BLaER1 treated with 17β-estradiol and CSF1 and Interleukin-3, amounts not matched to agents 10 nM and 100 nM (cell line): ENCODE measurements around the gene CIRBP.

Source experiments
- H3K27ac ChIP-seq, 11 experiments: shearing (Covaris generic); formaldehyde crosslinking; 2 replicates each; pipeline ENCODE4 v1.8.1; 2022
- H3K27me3 ChIP-seq, 11 experiments: shearing (Covaris generic); formaldehyde crosslinking; 2 replicates each; pipeline ENCODE4 v1.8.1; 2022
- H3K36me3 ChIP-seq, 11 experiments: shearing (Covaris generic); formaldehyde crosslinking; 2 replicates each; pipeline ENCODE4 v1.8.1; 2022
- H3K4me1 ChIP-seq, 10 experiments: shearing (Covaris generic); formaldehyde crosslinking; 2 replicates each; pipeline ENCODE4 v1.8.1; 2022
- H3K4me2 ChIP-seq, 11 experiments: shearing (Covaris generic); formaldehyde crosslinking; 2 replicates each; pipeline ENCODE4 v1.8.1; 2022
- H3K4me3 ChIP-seq, 10 experiments: shearing (Covaris generic); formaldehyde crosslinking; 2 replicates each; pipeline ENCODE4 v1.8.1; 2022
- H3K9ac ChIP-seq, 11 experiments: shearing (Covaris generic); formaldehyde crosslinking; 2 replicates each; pipeline ENCODE4 v1.8.1; 2022
- H3K9me3 ChIP-seq, 11 experiments: shearing (Covaris generic); formaldehyde crosslinking; replicated peaks in 1 of 11; 2 replicates each; pipeline ENCODE4 v1.8.1; 2022
- H4K20me1 ChIP-seq, 11 experiments: shearing (Covaris generic); formaldehyde crosslinking; 2 replicates each; pipeline ENCODE4 v1.8.1; 2022
- Cebpa-rat ChIP-seq, 11 experiments: shearing (Covaris generic); IDR thresholded peaks; 2 replicates each; pipeline ENCODE4 v1.8.1; 2022

CIRBP gene

GRCh38 chr19:1284293-1284978 lies 15.3 kb downstream of the CIRBP start:
- Histone ChIP-seq H3K4me3 (no peak overlapping the region), H3K4me1 (peaks cover 10 to 32% (median 21%) of the 10 kb centered on the region in 10 experiments), H3K4me2 (no peak overlapping the region; a peak in 1 of 22 replicates), H3K36me3 (peaks cover under 1 to 14% (median 2%) of the 10 kb centered on the region in 11 experiments; a peak in 19 of 22 replicates), H3K27ac (no peak overlapping the region), H4K20me1 (peaks cover 6 to 81% (median 48%) of the 10 kb centered on the region in 11 experiments; a peak in 21 of 22 replicates), H3K9me3 (no peaks in the 10 kb centered on the region), H3K27me3 (peaks cover 62 to 69% (median 69%) of the 10 kb centered on the region in 11 experiments), H3K9ac (no peak overlapping the region)
- no peak for TF ChIP-seq Cebpa-rat (IDR thresholded peaks at IDR 0.05)

- TF ChIP-seq Cebpa-rat (IDR thresholded peaks at IDR 0.05) = no peak
- H3K4me3 ChIP-seq = peak overlapping the region; percentile 47 to 71 (median 62); a peak in 17 of 20 replicates
- H3K9ac ChIP-seq = peak overlapping the region in 5 of 11 experiments; percentile 59 to 77 (median 73); a peak in 7 of 22 replicates
These were observed 16.0 kb downstream of the CIRBP start for GRCh38 chr19:1284979-1285736.

GRCh38 chr19:1285737-1286360 lies 16.7 kb downstream of the CIRBP start, which contains the start of gene EFNA2:
Gene EFNA2 (plus strand): TSS chr19:1285873. CDS start chr19:1286169, 296 bp downstream.
- Histone ChIP-seq H3K27ac (peak within 1 kb of the TSS in 2 of 11 experiments; percentile 4 to 27; a peak in 1 of 22 replicates), H3K4me2 (peak within 1 kb of the TSS; percentile 69 to 99 (median 96)), H3K36me3 (peaks cover 0 to 1% (median 0%) of the 10 kb centered on the region in 11 experiments; a peak in 1 of 22 replicates), H3K4me3 (peak within 1 kb of the TSS; percentile 47 to 71 (median 62)), H3K9ac (peak within 1 kb of the TSS; percentile 25 to 77 (median 59); a peak in 19 of 22 replicates), H3K27me3 (peaks cover 62 to 83% (median 81%) of the 10 kb centered on the region in 11 experiments), H3K9me3 (no peaks in the 10 kb centered on the region), H3K4me1 (peaks cover 10 to 35% (median 23%) of the 10 kb centered on the region in 10 experiments), H4K20me1 (peaks cover 0 to 81% (median 44%) of the 10 kb centered on the region in 11 experiments; a peak in 18 of 22 replicates)
- no peak for TF ChIP-seq Cebpa-rat (IDR thresholded peaks at IDR 0.05)

More at GRCh38 chr19:1284979-1285736, 16.0 kb downstream of the CIRBP start:
- H3K36me3 ChIP-seq = peaks cover 0 to 7% (median 0%) of the 10 kb centered on the region in 11 experiments; a peak in 6 of 22 replicates
- H3K9me3 ChIP-seq = no peaks in the 10 kb centered on the region
- H3K27ac ChIP-seq = no peak overlapping the region
- H3K4me2 ChIP-seq = peak overlapping the region; percentile 69 to 99 (median 96); a peak in 20 of 22 replicates
- peaks cover 10 to 28% (median 19%) of the 10 kb centered on the region in 10 experiments for H3K4me1 ChIP-seq
- H3K27me3 ChIP-seq = peaks cover 62 to 76% (median 74%) of the 10 kb centered on the region in 11 experiments
- H4K20me1 ChIP-seq = peaks cover 2 to 81% (median 47%) of the 10 kb centered on the region in 11 experiments; a peak in 21 of 22 replicates

GRCh38 chr19:1286487-1287353 lies 17.6 kb downstream of the CIRBP start:
- Histone ChIP-seq H3K36me3 (no peaks in the 10 kb centered on the region), H3K4me1 (peaks cover 10 to 42% (median 32%) of the 10 kb centered on the region in 10 experiments), H3K27ac (peak overlapping the region in 2 of 11 experiments; percentile 4 to 27; a peak in 1 of 22 replicates), H3K9ac (peak overlapping the region; percentile 25 to 77 (median 59); a peak in 18 of 22 replicates), H3K9me3 (no peaks in the 10 kb centered on the region), H3K27me3 (peaks cover 63 to 92% (median 89%) of the 10 kb centered on the region in 11 experiments), H3K4me3 (peak overlapping the region; percentile 47 to 71 (median 62)), H4K20me1 (peaks cover 0 to 84% (median 52%) of the 10 kb centered on the region in 11 experiments; a peak in 17 of 22 replicates), H3K4me2 (peak overlapping the region; percentile 69 to 99 (median 96))
- no peak for TF ChIP-seq Cebpa-rat (IDR thresholded peaks at IDR 0.05)

- Histone ChIP-seq H3K9ac (peak overlapping the region in 3 of 11 experiments; percentile 68 to 77 (median 73); a peak in 2 of 22 replicates), H3K4me3 (peak overlapping the region in 3 of 10 experiments; percentile 59 to 69 (median 62); a peak in 6 of 20 replicates), H4K20me1 (peaks cover 0 to 92% (median 55%) of the 10 kb centered on the region in 11 experiments; a peak in 18 of 22 replicates), H3K27me3 (peaks cover 72 to 100% (median 98%) of the 10 kb centered on the region in 11 experiments), H3K4me1 (peaks cover 10 to 51% (median 40%) of the 10 kb centered on the region in 10 experiments), H3K4me2 (peak overlapping the region in 9 of 11 experiments; percentile 87 to 99 (median 96); a peak in 15 of 22 replicates), H3K9me3 (no peaks in the 10 kb centered on the region), H3K36me3 (no peaks in the 10 kb centered on the region), H3K27ac (no peak overlapping the region)
- TF ChIP-seq Cebpa-rat (IDR thresholded peaks at IDR 0.05) = no peak
These were observed 18.5 kb downstream of the CIRBP start for GRCh38 chr19:1287354-1288225.

- peak overlapping the region in 2 of 11 experiments; percentile 96 to 97; a peak in 4 of 22 replicates for H3K4me2 ChIP-seq
- no peak overlapping the region for H3K27ac ChIP-seq
- H3K36me3 ChIP-seq = no peaks in the 10 kb centered on the region
- H3K9ac ChIP-seq = no peak overlapping the region
- peaks cover 10 to 57% (median 45%) of the 10 kb centered on the region in 10 experiments for H3K4me1 ChIP-seq
- H3K4me3 ChIP-seq = no peak overlapping the region
- peaks cover 0 to 93% (median 58%) of the 10 kb centered on the region in 11 experiments; a peak in 18 of 22 replicates for H4K20me1 ChIP-seq
- H3K27me3 ChIP-seq = peaks cover 73 to 100% (median 98%) of the 10 kb centered on the region in 11 experiments
- no peak for TF ChIP-seq Cebpa-rat (IDR thresholded peaks at IDR 0.05)
- H3K9me3 ChIP-seq = no peaks in the 10 kb centered on the region
These were observed 19.1 kb downstream of the CIRBP start for GRCh38 chr19:1288226-1288612.
